GM19324 (cell line): ENCODE results near the gene ATG4B.
A peak's percentile ranks its signal among the peaks of the same experiment; 100 is the strongest.
"Not testable (repeated sequence)": the region's sequence is repeated elsewhere in the genome, so short reads cannot be mapped to it uniquely, and the experiment has no call there.

Experiments
- ATAC-seq: cut with Tn5 transposase; IDR thresholded peaks from one replicate; pipeline ENCODE4 v1.9.1; 2021; ENCODE audit warnings: mild to moderate bottlenecking, moderate library complexity; ENCODE audit not compliant: unreplicated experiment, low FRiP score

Gene ATG4B

DNA sequence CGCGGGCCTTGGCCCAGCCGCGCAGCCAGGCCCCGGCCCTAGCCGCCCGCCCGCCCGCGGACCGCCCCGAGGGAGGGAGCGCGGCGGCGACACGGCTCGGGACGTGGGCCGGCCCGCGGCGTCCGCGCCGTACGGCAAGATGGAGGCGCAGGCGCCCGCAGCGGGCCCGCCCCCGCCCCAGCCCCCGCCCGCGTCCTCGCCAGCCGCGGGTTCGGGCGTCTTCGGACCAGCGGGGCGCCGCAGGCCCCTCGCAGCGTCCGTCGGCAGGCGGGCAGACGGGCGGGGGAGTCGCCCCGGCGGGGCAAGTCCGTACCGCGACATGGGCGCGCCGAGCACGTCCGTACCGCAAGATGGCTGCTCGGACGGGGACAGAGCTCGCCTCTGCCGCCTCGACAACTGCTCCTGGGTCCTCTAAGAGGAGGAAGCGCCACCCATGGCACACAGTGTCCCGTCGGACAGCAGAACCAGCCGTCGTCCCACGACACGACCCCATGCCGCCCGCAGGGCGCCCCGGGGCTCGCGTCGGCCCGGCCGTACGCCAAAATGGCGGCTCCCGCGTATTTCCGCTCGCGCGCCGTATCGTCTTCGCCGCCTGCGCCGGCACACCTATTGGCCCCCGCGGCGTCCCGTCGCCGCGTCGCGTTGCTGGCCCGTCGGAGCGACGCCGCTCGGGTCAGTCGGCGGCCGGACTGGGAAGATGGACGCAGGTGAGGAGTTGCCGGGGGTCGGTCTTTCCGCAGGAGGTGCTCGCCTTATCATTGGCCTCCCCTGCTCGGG is at the start of gene ATG4B, which contains the start of gene THAP4:
ATG4B (plus strand) TSS at position 676 of the 777 bp plus-strand sequence; CDS start at position 698, 22 bp downstream.
THAP4 (minus strand) TSS at position 141 of the 777 bp plus-strand sequence. CDS start 141 bp downstream, outside the sequence.
- peak; percentile 68 for ATAC-seq

DNA sequence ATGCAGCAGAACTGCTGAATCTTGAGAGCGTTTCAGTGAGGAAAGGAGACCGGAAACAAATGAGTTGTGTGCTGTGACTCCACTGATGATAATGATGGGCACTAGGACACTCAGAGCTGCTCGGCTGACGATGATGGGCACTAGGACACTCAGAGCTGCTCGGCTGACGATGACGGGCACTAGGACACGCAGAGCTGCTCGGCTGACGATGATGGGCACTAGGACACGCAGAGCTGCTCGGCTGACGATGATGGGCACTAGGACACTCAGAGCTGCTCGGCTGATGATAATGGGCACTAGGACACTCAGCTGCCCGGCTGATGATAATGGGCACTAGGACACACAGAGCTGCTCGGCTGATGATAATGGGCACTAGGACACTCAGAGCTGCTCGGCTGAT is 47.6 kb upstream of the ATG4B start:
- not testable (repeated sequence) for ATAC-seq

GRCh38 chr2:241590496-241591455 is 46.7 kb upstream of the ATG4B start:
- not testable (repeated sequence) for ATAC-seq

GRCh38 chr2:241592126-241592845 is 45.2 kb upstream of the ATG4B start:
- no peak for ATAC-seq

DNA sequence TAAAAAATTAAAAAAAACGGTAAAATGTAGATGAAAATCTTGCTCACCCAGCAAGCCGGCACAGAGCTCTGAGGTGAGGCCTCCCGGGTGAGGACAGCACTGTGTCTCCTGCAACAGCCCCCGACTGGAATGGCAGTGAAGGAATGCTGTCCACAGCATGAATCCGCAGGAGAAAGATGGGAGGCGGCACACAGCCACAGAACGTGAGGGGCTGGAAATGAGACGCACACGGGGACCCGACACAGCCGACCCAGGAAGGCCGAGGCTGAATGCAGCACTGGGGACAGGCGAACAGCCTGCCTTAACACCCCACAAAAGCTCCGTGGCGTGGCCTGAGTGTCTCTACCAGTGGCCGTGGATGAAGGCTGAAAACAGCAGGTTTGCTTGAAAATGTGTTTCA is 44.2 kb upstream of the ATG4B start:
- no peak for ATAC-seq

GRCh38 chr2:241595600-241596140 is 41.8 kb upstream of the ATG4B start:
- ATAC-seq, result no peak

DNA sequence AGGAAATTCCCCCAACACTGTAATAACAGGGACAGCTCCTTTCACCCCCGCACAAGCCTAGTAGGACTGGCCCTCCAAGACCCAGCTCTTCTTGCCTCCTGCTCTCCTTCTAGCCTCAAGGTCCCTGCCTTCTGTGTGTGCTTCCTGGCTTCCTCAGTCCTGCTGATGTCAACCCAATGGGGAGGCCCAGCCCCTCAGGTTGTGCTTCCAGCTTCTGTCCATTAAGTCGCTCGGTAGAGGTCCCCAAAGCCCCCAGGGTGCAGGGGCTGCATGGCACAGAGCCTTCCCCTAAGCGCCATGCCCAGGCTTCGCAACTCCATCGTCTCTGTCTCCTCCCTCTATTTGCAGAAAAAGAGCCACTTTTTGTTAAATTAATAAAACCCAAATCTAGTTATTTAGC is 39.9 kb upstream of the ATG4B start:
- no peak for ATAC-seq

DNA sequence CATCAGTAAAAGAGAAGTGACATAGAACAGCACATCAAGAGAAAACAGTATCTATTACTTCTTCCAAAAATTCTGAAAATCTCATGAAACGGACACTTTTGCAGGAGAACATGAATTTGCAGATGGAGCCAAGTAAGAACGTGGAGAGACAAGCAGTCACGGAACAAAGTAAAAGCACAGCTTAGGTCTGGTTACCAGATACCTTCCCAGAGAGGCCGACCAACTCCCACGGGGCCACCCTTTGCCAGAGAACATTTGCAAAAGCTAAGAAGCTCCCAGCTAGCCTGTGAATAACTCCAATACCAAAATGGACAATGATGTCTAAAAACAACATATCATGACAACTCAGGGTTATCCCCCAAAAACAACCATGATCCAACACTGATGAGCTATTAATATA is 39.4 kb upstream of the ATG4B start:
- no peak for ATAC-seq

GRCh38 chr2:241598487-241598886 is 39.0 kb upstream of the ATG4B start:
- no peak for ATAC-seq

GRCh38 chr2:241599615-241600014 is 37.9 kb upstream of the ATG4B start:
- ATAC-seq, result no peak

- no peak for ATAC-seq
Observed at GRCh38 chr2:241601841-241602240, 35.7 kb upstream of the ATG4B start.

- ATAC-seq, result no peak
Observed at GRCh38 chr2:241602720-241603119, 34.8 kb upstream of the ATG4B start.

GRCh38 chr2:241603686-241604085 is 33.8 kb upstream of the ATG4B start:
- ATAC-seq, result no peak

GRCh38 chr2:241606186-241606585 is 31.3 kb upstream of the ATG4B start:
- no peak for ATAC-seq

DNA sequence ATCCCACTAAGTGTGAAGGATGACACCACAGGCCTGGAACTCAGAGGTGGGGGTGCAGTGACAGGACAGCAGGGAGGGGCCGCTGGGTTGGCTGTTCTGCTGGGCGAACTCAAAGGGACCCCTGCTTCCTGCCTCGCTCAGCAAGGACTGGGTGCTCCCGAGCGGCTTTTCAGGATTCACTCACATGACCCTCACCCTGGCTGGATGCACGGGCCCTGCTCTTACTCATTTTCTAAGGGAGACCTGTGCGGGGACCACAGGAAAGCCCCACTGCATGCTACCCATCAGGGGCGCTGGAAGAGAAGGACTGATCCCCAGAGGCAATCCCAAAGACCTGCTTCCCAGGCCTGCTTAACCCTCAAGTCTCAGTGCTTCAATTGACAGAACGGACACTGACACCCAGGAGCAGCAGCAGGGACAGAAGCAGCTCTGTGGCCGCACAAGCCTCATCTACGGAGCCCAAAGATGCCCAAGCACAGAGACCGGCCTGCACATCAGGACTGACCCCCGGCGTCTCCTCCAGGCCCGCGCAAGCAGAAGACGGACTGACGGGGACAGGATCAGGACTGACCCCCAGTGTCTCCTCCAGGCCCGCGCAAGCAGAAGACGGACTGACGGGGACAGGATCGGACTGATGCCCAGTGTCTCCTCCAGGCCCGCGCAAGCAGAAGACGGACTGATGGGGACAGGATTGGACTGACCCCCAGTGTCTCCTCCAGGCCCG is 30.2 kb upstream of the ATG4B start:
- ATAC-seq, result no peak

- no peak for ATAC-seq
Observed at GRCh38 chr2:241608881-241609280, 28.6 kb upstream of the ATG4B start.

- ATAC-seq, result peak; percentile 85
Observed at GRCh38 chr2:241609859-241610793, 27.4 kb upstream of the ATG4B start.

DNA sequence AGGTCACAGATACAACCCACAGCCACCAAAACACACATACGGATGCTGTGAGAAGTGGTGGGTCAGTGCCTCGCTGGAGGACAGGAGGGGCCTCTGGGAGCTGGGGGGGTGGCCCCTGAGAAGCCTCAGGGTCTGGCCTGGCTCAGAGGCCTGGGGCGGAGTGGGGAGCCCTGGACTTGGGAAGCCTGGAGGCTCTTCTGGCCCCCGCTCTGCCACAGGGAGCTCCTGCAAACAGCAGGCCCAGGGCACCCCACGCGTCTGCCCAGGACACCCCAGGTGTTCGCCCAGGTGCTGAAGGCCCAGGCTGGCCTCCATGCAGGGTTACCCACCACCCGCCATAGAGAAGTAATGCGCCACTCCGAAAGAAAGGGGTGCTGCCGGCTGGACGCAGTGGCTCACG is 26.4 kb upstream of the ATG4B start:
- no peak for ATAC-seq
